ENCODE measurements around the gene NR5A1. TPM values are rescaled to one million over a fixed set of nuclear protein-coding genes. Genes with fewer than 3 reads are reported as not detected.

The NR5A1 gene
- total RNA-seq, 1 donor from 2014 or later: 1.0 TPM

GRCh38 chr9:124469011-124469832, 38.0 kb downstream of the NR5A1 start:
- DNase-seq (ENCODE audit: low spot score): no peak
- H3K4me1 Mint-ChIP-seq: peaks cover 10% of the 10 kb centered on the region
- H3K27me3 Mint-ChIP-seq (ENCODE audit: insufficient read depth, low read depth): peaks cover 13% of the 10 kb centered on the region

GRCh38 chr9:124468061-124468740, 39.0 kb downstream of the NR5A1 start:
- Histone ChIP-seq H3K79me2 (ENCODE audit: low read depth) (no peaks in the 10 kb centered on the region), H4K20me1 (ENCODE audit: low read depth) (no peaks in the 10 kb centered on the region), H3K9me3 (ENCODE audit: low read depth) (no peaks in the 10 kb centered on the region), H3K27me3 (peaks cover 3% of the 10 kb centered on the region), H2AFZ (replicated peaks) (no peak overlapping the region), H3K4me1 (no peaks in the 10 kb centered on the region), H3K4me3 (no peak overlapping the region), H3K9ac (no peak overlapping the region), H3K27ac (no peak overlapping the region), H3K4me2 (no peak overlapping the region), H3F3A (ENCODE audit: low read depth) (no peaks in the 10 kb centered on the region), H3K36me3 (no peaks in the 10 kb centered on the region)
- no peak for TF ChIP-seq EZH2 (IDR thresholded peaks at IDR 0.05)
- TF ChIP-seq EZH2phosphoT487 (IDR thresholded peaks at IDR 0.05): no peak
- TF ChIP-seq, protein P1, sequence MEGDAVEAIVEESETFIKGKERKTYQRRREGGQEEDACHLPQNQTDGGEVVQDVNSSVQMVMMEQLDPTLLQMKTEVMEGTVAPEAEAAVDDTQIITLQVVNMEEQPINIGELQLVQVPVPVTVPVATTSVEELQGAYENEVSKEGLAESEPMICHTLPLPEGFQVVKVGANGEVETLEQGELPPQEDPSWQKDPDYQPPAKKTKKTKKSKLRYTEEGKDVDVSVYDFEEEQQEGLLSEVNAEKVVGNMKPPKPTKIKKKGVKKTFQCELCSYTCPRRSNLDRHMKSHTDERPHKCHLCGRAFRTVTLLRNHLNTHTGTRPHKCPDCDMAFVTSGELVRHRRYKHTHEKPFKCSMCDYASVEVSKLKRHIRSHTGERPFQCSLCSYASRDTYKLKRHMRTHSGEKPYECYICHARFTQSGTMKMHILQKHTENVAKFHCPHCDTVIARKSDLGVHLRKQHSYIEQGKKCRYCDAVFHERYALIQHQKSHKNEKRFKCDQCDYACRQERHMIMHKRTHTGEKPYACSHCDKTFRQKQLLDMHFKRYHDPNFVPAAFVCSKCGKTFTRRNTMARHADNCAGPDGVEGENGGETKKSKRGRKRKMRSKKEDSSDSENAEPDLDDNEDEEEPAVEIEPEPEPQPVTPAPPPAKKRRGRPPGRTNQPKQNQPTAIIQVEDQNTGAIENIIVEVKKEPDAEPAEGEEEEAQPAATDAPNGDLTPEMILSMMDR (IDR thresholded peaks at IDR 0.05): no peak
- H3K36me3 Mint-ChIP-seq: no peaks in the 10 kb centered on the region
- peak overlapping the region; percentile 67 for H3K27ac Mint-ChIP-seq
- no peak for DNase-seq (ENCODE audit: low spot score)
- H3K4me1 Mint-ChIP-seq: peaks cover 5% of the 10 kb centered on the region
- no peaks in the 10 kb centered on the region for H3K9me3 Mint-ChIP-seq
- H3K4me3 Mint-ChIP-seq: no peak overlapping the region
- peaks cover 9% of the 10 kb centered on the region for H3K27me3 Mint-ChIP-seq (ENCODE audit: insufficient read depth, low read depth)

More at GRCh38 chr9:124469011-124469832, 38.0 kb downstream of the NR5A1 start:
- no peak overlapping the region for H3K4me3 Mint-ChIP-seq
- Histone ChIP-seq H3K36me3 (no peaks in the 10 kb centered on the region), H3K79me2 (ENCODE audit: low read depth) (no peaks in the 10 kb centered on the region), H3K27me3 (no peaks in the 10 kb centered on the region), H4K20me1 (ENCODE audit: low read depth) (no peaks in the 10 kb centered on the region), H3K4me2 (no peak overlapping the region), H3K27ac (no peak overlapping the region), H2AFZ (replicated peaks) (no peak overlapping the region), H3K4me1 (no peaks in the 10 kb centered on the region), H3K9me3 (ENCODE audit: low read depth) (no peaks in the 10 kb centered on the region), H3K4me3 (no peak overlapping the region), H3F3A (ENCODE audit: low read depth) (no peaks in the 10 kb centered on the region), H3K9ac (no peak overlapping the region)
- H3K36me3 Mint-ChIP-seq: no peaks in the 10 kb centered on the region
- TF ChIP-seq EZH2 (IDR thresholded peaks at IDR 0.05) (no peak), EZH2phosphoT487 (IDR thresholded peaks at IDR 0.05) (no peak)
- TF ChIP-seq, protein P1 (IDR thresholded peaks at IDR 0.05): no peak
- H3K27ac Mint-ChIP-seq: peak overlapping the region; percentile 67
- H3K9me3 Mint-ChIP-seq: no peaks in the 10 kb centered on the region

- Mint-ChIP-seq H3K4me3 (no peak overlapping the region), H3K4me1 (no peaks in the 10 kb centered on the region), H3K36me3 (no peaks in the 10 kb centered on the region), H3K9me3 (no peaks in the 10 kb centered on the region), H3K27me3 (ENCODE audit: insufficient read depth, low read depth) (peaks cover 9% of the 10 kb centered on the region), H3K27ac (no peak overlapping the region)
- no peak for TF ChIP-seq EZH2phosphoT487 (IDR thresholded peaks at IDR 0.05)
- TF ChIP-seq, protein P1 (IDR thresholded peaks at IDR 0.05): no peak
- TF ChIP-seq EZH2 (IDR thresholded peaks at IDR 0.05): no peak
- H2AFZ ChIP-seq (replicated peaks): no peak overlapping the region
- H3K27me3 ChIP-seq: peaks cover 7% of the 10 kb centered on the region
- H3K36me3 ChIP-seq: no peaks in the 10 kb centered on the region
- no peaks in the 10 kb centered on the region for H3K9me3 ChIP-seq (ENCODE audit: low read depth)
- no peak overlapping the region for H3K9ac ChIP-seq
- no peak overlapping the region for H3K4me3 ChIP-seq
- no peaks in the 10 kb centered on the region for H3K4me1 ChIP-seq
- no peak overlapping the region for H3K27ac ChIP-seq
- no peak for DNase-seq (ENCODE audit: low spot score)
- H3F3A ChIP-seq (ENCODE audit: low read depth): no peaks in the 10 kb centered on the region
- no peaks in the 10 kb centered on the region for H4K20me1 ChIP-seq (ENCODE audit: low read depth)
- no peaks in the 10 kb centered on the region for H3K79me2 ChIP-seq (ENCODE audit: low read depth)
- H3K4me2 ChIP-seq: no peak overlapping the region
Measured at GRCh38 chr9:124467410-124468060, 39.7 kb downstream of the NR5A1 start.
